GM23248 (cell line): Measurements from ENCODE around the gene PRRC1. TPM values are rescaled to one million over a fixed set of nuclear protein-coding genes. Genes with fewer than 3 reads are reported as not detected.
A peak's percentile ranks its signal among the peaks of the same experiment; 100 is the strongest.
"Not testable (repeated sequence)": the region's sequence is repeated elsewhere in the genome, so short reads cannot be mapped to it uniquely, and the experiment has no call there.

Experiments
- DNase-seq: peaks from one replicate; pipeline ENCODE4 v3.0.0-alpha.2; 2015
- H2AFZ ChIP-seq: fragments of 200-600 bp; sonication (generic); 2 replicates; pipeline ENCODE4 v1.6.1; 2016; ENCODE audit warnings: antibody characterized with exemption
- H3F3A ChIP-seq: fragments of 200-600 bp; sonication (generic); 2 replicates; pipeline ENCODE4 v1.6.1; 2016; ENCODE audit warnings: mild to moderate bottlenecking, antibody characterized with exemption, mixed run types; ENCODE audit not compliant: insufficient read depth
- H3K27ac ChIP-seq: fragments of 200-600 bp; sonication (generic); 2 replicates; pipeline ENCODE4 v1.5.1; 2016; ENCODE audit warnings: mild to moderate bottlenecking
- H3K27me3 ChIP-seq: fragments of 200-600 bp; sonication (generic); replicated peaks from 2 replicates; pipeline ENCODE4 v1.6.1; 2016; ENCODE audit warnings: mild to moderate bottlenecking; ENCODE audit not compliant: insufficient read depth
- H3K36me3 ChIP-seq: fragments of 200-600 bp; sonication (generic); 2 replicates; pipeline ENCODE4 v1.6.1; 2016; ENCODE audit warnings: low read depth, mild to moderate bottlenecking
- H3K4me1 ChIP-seq: fragments of 200-600 bp; sonication (generic); 2 replicates; pipeline ENCODE4 v1.6.1; 2016; ENCODE audit warnings: mild to moderate bottlenecking; ENCODE audit not compliant: insufficient read depth
- H3K4me2 ChIP-seq: fragments of 200-600 bp; sonication (generic); one replicate; pipeline ENCODE4 v1.6.1; 2016; ENCODE audit warnings: mild to moderate bottlenecking; ENCODE audit not compliant: unreplicated experiment
- H3K4me3 ChIP-seq: fragments of 200-600 bp; sonication (generic); 2 replicates; pipeline ENCODE4 v1.5.1; 2016; ENCODE audit warnings: mild to moderate bottlenecking
- H3K79me2 ChIP-seq: fragments of 200-600 bp; sonication (generic); 2 replicates; pipeline ENCODE4 v1.6.1; 2016; ENCODE audit warnings: mild to moderate bottlenecking; ENCODE audit not compliant: insufficient read depth
- H3K9ac ChIP-seq: fragments of 200-600 bp; sonication (generic); 2 replicates; pipeline ENCODE4 v1.6.1; 2016; ENCODE audit warnings: mild to moderate bottlenecking
- H3K9me2 ChIP-seq: fragments of 200-600 bp; sonication (generic); 2 replicates; pipeline ENCODE4 v1.6.1; 2016; ENCODE audit warnings: mixed run types, mild to moderate bottlenecking, moderate library complexity; ENCODE audit not compliant: insufficient read depth
- H3K9me3 ChIP-seq: fragments of 200-600 bp; sonication (generic); one replicate; pipeline ENCODE4 v1.6.1; 2017; ENCODE audit warnings: low read depth
- H4K20me1 ChIP-seq: fragments of 200-600 bp; sonication (generic); 2 replicates; pipeline ENCODE4 v1.6.0; 2016; ENCODE audit not compliant: insufficient read depth
- EZH2 ChIP-seq: fragments of 200-600 bp; sonication (generic); IDR thresholded peaks from 2 replicates; pipeline ENCODE4 v1.6.1; 2018; ENCODE audit warnings: antibody characterized with exemption, mild to moderate bottlenecking; ENCODE audit not compliant: insufficient read depth, poor library complexity, severe bottlenecking
- EZH2phosphoT487 ChIP-seq: fragments of 200-600 bp; sonication (generic); IDR thresholded peaks from 2 replicates; pipeline ENCODE4 v1.6.1; 2018; ENCODE audit warnings: antibody characterized with exemption, moderate library complexity, mild to moderate bottlenecking, low read depth; ENCODE audit not compliant: insufficient read depth
- WGBS, 2 experiments: methylation state at CpG; one replicate each; pipeline ENCODE4 v1.1.6; 2015 to 2017; ENCODE audit warnings: low lambda C conversion rate in 2 of 2, low coverage in 1 of 2; ENCODE audit errors: missing lambda C conversion rate in 2 of 2; 5-methylcytosine and 5-hydroxymethylcytosine counted together
- in situ Hi-C: fragments of 300-500 bp; cut with MboI; formaldehyde crosslinking; loops from 2 replicates; pipeline ENCODE4 v1.15.0; 2020
- polyA plus RNA-seq: library from polyadenylated mRNA; unstranded; fragments of >200 nt; fragmentation: Nextera tagmentation; extraction: Ambion mirVana; gene quantifications from 2 replicates; pipeline ENCODE4 v1.2.1, GENCODE V29; 2016
- total RNA-seq: library from RNA; depleted of rRNA; stranded (reverse); fragments of >200 nt; shearing (Covaris generic); gene quantifications from 2 replicates; pipeline ENCODE4 v1.2.3, GENCODE V29; 2014

PRRC1 gene
- total and polyA plus RNA-seq, 2 experiments from 2014 or later = 61.2 to 66.1 TPM

DNA sequence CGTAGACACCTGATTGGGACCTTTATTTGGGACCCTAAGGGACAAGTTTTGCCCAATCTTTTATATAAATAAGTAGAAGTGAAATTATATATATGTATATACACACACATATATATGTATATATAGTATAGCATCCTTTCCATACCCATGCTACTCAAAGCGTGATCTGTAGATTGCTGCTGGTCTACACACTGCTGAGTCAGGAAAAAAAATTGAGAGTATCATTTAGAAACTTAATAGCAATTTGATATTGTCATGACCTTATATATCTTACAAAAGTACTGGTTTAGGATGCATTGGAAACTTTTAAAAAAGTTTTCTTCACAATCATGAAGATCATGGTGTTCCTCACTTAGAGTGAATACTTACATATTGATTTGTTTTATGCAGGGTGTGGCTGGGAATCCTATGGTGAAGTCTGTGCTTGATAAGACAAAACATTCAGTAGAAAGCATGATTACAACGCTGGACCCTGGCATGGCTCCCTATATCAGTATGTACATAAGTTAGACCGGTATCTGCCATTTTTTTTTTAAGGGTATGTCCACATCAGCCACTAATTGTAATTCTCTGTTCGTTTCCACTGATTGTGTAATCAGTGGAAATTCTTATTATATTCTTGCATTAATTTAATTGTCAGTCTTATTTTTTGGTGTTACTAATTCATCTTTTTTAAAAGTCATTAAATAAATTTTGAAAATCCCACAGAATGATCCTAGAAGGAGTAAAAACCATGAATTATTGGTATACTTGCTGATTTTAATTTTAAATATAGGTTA is 12.7 kb downstream of the PRRC1 start:
- Histone ChIP-seq H3K4me2 (no peak overlapping the region), H3K9me3 (no peaks in the 10 kb centered on the region), H3K36me3 (peaks cover 86% of the 10 kb centered on the region), H3K79me2 (peaks cover 99% of the 10 kb centered on the region), H4K20me1 (no peaks in the 10 kb centered on the region), H3K27me3 (no peaks in the 10 kb centered on the region), H3K4me1 (no peaks in the 10 kb centered on the region), H3K27ac (no peak overlapping the region), H3K9me2 (no peaks in the 10 kb centered on the region), H2AFZ (no peak overlapping the region), H3K4me3 (no peak overlapping the region), H3F3A (peaks cover 13% of the 10 kb centered on the region; the same call in 1 of the 2 replicates), H3K9ac (no peak overlapping the region)
- WGBS, 2 experiments = 65 to 74% methylated on average over 5 of the region's 5 CpGs
- TF ChIP-seq EZH2phosphoT487 (no peak), EZH2 (no peak)
- no peak for DNase-seq
- in situ Hi-C loops = no loop called here

DNA sequence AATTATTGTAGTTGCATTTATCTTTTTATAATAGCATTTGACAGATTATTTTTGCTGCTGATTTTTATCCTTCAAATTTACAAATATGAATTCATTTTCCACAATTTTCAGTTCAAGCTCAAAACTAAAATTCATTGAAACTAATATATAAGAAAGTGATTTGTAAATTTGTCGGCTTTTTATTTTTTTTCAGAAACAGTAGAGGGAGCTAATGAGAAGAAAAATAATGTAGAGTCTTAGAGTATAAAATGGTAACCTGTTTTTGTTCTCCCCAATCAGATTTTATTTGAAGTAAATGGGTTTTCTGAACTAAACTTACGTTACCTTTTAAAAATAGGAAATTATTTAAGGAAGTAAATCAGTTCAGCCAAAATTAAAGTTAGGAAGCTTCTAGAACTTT is 19.2 kb downstream of the PRRC1 start:
- no peaks in the 10 kb centered on the region for H3K27me3 ChIP-seq
- peaks cover 94% of the 10 kb centered on the region for H3K79me2 ChIP-seq
- 97 to 99% methylated on average over 2 of the region's 2 CpGs for WGBS, 2 experiments
- H3K9me2 ChIP-seq = no peaks in the 10 kb centered on the region
- H4K20me1 ChIP-seq = no peaks in the 10 kb centered on the region; the same call in 1 of the 2 replicates
- H2AFZ ChIP-seq = no peak overlapping the region
- no peak overlapping the region for H3K9ac ChIP-seq
- no peak overlapping the region for H3K27ac ChIP-seq
- in situ Hi-C loops = no loop called here
- H3K4me2 ChIP-seq = no peak overlapping the region
- TF ChIP-seq EZH2 = no peak
- no peak for TF ChIP-seq EZH2phosphoT487
- no peaks in the 10 kb centered on the region for H3K4me1 ChIP-seq
- H3K4me3 ChIP-seq = no peak overlapping the region
- peak; percentile 43 for DNase-seq
- peaks cover 25% of the 10 kb centered on the region; the same call in 1 of the 2 replicates for H3F3A ChIP-seq
- H3K36me3 ChIP-seq = peaks cover 88% of the 10 kb centered on the region
- H3K9me3 ChIP-seq = no peaks in the 10 kb centered on the region

DNA sequence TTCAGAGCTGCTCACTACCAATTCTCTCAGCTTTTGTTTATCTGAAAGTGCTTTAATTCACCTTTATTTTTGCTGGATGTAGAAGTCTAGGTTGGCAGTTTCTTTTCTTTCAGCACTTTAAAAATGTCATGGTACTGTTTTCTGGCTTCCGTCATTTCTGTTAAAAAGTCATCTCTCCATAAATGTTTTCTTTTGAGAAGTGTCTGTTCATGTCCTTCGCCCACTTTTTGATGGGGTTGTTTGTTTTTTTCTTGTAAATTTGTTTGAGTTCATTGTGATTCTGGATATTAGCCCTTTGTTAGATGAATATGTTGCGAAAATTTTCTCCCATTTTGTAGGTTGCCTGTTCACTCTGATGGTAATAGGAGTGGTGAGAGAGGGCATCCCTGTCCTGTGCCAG is 23.1 kb downstream of the PRRC1 start:
- H3K4me1 ChIP-seq, H3K4me3 ChIP-seq, H3K27ac ChIP-seq, H3K4me2 ChIP-seq, H3F3A ChIP-seq, H3K9me3 ChIP-seq, H4K20me1 ChIP-seq, H3K9ac ChIP-seq, H3K9me2 ChIP-seq, H3K27me3 ChIP-seq, DNase-seq, in situ Hi-C loops, H2AFZ ChIP-seq: not testable (repeated sequence)
- peaks cover 83% of the 10 kb centered on the region for H3K79me2 ChIP-seq
- H3K36me3 ChIP-seq = peaks cover 51% of the 10 kb centered on the region
- 91 to 96% methylated on average over 3 of the region's 3 CpGs for WGBS, 2 experiments

DNA sequence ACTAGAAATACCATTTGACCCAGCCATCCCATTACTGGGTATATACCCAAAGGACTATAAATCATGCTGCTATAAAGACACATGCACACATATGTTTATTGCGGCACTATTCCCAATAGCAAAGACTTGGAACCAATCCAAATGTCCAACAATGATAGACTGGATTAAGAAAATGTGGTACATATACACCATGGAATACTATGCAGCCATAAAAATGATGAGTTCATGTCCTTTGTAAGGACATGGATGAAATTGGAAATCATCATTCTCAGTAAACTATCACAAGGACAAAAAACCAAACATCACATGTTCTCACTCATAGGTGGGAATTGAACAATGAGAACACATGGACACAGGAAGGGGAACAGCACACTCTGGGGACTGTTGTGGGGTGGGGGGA is 27.8 kb downstream of the PRRC1 start:
- DNase-seq, H3K4me1 ChIP-seq, H3F3A ChIP-seq, H3K9me3 ChIP-seq, H4K20me1 ChIP-seq, H3K4me2 ChIP-seq, H2AFZ ChIP-seq, H3K27me3 ChIP-seq, H3K9ac ChIP-seq, H3K4me3 ChIP-seq, H3K27ac ChIP-seq, H3K9me2 ChIP-seq, in situ Hi-C loops: not testable (repeated sequence)
- H3K79me2 ChIP-seq = peaks cover 80% of the 10 kb centered on the region
- WGBS, 2 experiments = 100% methylated on average over 1 of the region's 1 CpG
- peaks cover 43% of the 10 kb centered on the region for H3K36me3 ChIP-seq

DNA sequence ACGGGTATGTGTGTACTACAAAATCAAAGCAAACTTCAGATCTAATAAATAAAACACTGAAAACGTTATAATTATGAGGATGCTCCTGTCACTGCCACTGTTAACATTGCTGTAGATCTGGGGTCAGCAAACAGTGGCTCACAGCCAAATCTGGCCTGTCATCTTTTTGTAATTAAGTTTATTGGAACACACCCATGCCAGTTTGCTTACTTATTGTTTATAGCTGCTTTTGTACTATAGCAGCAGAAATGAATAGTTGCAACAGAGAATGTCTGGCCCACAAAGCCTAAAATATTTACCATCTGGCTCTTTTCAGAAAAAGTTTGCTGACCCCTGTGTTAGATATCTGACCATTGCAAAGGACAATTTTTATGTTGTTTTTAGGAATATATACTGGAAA is 32.1 kb downstream of the PRRC1 start:
- 15 to 23% methylated on average over 2 of the region's 2 CpGs for WGBS, 2 experiments
- no peak overlapping the region for H2AFZ ChIP-seq
- no peaks in the 10 kb centered on the region for H3K27me3 ChIP-seq
- peaks cover 15% of the 10 kb centered on the region; the same call in 1 of the 2 replicates for H3F3A ChIP-seq
- H3K9me2 ChIP-seq = no peaks in the 10 kb centered on the region
- no peak overlapping the region for H3K9ac ChIP-seq
- no peak overlapping the region for H3K4me3 ChIP-seq
- H3K27ac ChIP-seq = no peak overlapping the region
- no peak overlapping the region for H3K4me2 ChIP-seq
- peaks cover 75% of the 10 kb centered on the region for H3K36me3 ChIP-seq
- peaks cover 6% of the 10 kb centered on the region for H3K4me1 ChIP-seq
- in situ Hi-C loops = no loop called here
- H4K20me1 ChIP-seq = peaks cover 8% of the 10 kb centered on the region; the same call in 1 of the 2 replicates
- no peaks in the 10 kb centered on the region for H3K9me3 ChIP-seq
- TF ChIP-seq EZH2 = no peak
- no peak for TF ChIP-seq EZH2phosphoT487
- peaks cover 72% of the 10 kb centered on the region for H3K79me2 ChIP-seq
- no peak for DNase-seq
